NCI-H82 (cell line): ENCODE data around the gene DSCAML1.

Experiments used
- DNase-seq: peaks from one replicate; lab custom pipeline; 2025; lab: John Stamatoyannopoulos, UW

The DSCAML1 gene

DNA sequence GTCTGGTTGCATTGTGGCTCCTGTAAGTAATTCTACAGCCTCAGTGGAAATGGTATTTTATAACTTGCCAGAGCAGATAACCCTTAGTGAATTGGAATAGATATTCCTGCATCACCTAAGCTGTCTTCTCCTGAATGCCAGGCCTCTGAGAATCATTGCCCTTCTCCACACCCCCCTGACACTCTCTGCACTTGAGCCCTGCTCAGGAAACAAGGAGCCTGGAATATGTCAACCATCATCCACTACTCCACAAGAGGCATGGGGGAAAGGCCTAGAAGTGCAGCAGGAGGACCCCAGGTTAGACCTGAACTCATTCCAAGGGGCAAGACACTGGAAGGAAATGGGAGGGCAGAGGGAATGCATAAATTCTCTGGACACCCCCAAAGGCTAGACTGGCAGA, 72.4 kb downstream of the DSCAML1 start:
- no peak for DNase-seq

DNA sequence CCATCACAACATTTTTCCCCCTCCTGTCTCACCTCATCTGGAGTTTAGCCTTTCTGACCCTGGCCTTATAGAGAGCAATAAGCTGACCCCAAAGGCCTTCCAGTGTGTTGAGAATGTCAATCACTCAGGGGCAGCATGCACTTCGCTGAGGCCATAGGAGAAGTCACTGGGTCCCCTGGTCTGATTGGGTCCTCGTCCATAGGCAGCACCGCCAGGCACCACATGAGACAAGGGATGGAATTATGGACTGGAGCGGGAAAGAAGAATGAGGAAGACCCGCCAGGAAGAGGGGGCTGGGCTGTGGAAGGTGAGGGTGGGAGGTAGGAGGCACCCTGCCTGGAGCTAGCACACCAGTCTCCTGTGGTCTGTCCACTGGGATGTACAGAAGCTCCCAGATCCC, 72.9 kb downstream of the DSCAML1 start:
- no peak for DNase-seq

DNA sequence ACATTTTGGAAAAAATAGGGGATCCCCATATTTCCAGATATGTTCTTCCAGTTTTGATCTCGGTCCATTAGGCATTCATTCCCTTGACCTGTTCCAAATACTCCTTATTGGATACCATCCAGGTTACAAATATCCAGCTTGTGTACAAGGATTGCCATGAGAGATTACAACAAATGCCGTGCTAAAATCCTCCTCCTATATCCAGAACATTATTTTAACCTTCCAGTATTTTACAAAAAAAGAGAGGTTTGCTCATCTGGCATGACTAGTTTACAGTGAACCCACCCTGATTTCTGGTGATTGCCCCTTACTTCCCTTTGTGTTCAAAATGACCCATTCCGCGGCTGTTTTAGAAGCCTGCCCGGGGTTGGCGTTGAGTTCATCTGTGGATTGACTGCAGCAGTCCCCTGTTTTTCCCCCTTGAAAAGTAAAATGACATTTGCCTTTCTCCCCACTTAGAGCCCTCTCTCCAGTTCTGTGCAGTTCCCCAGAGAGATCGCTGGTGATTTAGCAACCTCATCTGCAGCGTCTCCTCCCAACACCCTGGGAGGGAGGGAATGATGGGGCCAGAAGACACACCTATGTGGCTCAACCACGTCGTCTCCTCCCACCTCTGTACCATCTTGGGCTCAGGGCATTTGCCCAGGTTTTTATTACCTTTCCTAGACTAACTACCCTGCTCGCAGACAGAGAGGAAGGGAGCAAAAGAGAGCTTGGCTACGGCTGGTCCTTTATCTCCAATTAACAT, 73.6 kb downstream of the DSCAML1 start:
- no peak for DNase-seq

DNA sequence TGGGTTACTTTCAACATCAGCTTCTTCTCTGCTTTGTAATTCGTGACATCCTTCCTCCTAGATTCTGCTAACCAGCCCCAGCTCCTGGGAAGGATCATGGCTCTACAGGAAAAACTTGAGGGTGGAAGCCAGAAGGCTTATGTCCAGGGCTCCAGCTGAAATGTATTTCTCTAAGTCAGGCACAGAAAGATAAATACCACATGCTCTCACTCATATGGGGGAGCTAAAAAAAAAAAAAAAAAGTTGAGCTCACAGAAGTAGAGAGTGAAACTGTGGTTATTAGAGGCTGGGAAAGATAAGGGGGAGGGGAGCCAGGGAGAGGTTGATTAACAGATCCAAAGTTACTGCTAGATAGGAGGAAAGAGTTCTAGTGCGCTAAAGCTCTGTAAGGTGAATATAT, 74.9 kb downstream of the DSCAML1 start:
- no peak for DNase-seq

DNA sequence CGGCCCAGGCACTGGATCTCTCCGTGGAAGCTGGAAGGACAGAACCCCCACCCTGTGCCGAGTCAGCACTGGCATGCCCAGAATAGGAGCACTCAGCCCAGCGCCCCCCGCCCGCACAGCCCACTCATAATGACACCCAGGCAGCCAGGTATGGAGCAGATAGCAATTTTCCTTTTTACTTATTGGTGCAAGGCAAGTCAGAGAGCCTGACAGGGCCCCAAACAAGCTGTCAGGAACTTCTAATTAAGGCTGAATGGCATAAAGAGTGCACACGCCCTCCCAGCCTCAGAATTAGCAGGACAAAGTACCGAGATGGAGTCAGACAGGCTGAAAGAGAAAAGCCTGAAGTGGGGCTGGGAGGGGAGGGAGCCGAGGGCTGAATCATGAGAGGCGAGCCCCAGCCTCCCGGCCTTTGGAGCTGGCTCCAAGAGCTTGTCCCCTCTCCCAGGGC, 76.9 kb downstream of the DSCAML1 start:
- DNase-seq: peak; percentile 26

DNA sequence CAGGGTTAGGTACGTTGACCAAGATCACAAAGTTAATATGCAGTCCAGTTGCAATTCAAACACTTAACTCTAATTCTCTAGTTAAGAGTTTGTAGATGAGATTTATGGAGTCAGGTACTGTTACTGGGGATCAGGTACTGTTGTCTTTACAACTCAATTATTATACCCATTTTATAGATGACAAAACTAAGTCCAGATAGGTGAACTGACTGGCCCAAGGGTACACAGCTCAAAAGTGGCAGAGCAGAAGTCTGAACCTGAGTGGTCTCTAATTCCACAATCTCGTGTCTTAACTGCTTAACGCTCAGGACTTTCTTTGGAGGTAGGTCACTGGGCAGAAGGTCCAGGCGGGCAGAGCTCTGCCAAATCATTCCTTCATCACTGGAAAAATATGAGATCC, 77.5 kb downstream of the DSCAML1 start:
- DNase-seq: no peak

DNA sequence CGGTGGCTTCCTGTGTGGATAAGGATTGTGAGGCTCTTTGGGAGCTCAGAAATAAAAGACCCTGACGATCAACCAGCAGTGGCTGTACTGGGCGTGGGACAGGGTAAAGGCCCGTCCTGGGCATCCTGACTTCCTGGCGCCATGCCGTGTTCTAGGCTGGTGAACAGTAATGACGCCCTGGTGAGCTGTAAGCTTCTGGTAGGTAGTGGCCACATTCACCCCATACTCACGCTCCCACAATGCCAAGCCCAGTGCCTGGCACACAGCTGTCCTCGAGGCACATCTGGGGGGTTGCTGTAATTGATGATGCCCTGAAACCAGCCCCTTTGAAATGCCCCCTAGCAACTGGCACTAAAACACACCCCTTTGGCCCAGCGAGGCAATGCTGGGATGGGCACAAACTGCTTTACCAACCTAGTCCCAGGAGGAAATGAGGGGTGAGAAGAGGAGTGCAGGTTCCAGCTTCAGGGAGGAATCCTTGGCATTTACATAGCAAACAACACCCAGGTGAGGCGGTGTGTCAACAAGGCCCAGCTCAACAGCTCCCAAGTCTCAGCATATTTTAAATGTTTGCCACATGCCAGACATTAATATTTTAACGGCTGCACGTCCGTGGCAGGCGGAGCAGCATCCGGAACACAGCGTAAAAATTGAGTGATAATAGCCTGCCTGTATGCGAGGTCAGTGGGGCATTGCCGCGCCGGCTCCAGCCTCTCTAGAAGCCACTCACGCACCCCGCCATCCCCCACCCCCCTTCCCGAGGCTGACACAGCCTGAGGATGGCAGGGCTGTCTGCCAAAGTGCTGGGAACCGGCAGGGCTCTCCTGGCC, 79.3 kb downstream of the DSCAML1 start:
- no peak for DNase-seq

DNA sequence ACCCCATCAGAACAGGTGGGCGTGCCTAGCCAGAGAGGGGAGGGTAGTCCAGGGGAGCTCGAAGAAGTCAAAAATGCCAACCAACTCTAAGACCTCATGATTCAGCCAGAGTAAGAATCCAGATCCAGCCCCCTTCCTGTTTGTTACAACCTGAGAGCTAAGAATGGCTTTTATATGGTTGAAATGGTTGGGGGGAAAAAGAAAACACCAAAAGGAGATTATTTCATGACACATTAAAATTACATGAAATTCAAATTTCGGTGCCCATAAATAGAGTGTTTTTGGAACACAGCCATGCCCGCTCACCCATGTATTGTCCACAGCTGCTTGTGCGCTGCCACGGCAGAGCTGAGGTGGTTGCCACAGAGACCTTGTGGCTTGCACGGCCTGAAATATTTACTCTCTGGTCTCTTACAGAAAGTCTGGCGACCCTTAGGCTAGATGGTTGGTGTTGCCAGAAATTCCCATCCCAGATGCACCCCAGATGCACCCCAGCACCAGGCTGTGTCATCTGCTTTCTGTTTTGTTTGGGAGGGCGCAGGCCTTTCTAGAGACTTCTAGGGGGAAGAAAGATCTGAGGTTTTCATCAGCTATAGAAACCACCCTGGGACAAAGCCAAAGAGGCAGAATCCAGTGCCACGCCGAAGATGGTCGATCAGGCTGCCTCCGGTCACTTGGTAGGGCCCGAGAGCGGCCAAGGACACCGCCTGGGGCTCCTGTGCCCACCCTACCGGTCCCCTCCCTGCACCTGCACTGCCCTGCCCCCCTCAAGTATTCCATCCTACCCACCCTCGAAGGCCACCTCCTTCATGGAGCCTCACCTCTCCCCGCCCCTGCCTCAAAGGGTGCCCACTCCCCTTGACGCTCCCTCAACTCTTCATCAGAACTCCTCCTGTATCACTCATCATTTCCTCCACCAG, 80.2 kb downstream of the DSCAML1 start:
- DNase-seq: no peak

DNA sequence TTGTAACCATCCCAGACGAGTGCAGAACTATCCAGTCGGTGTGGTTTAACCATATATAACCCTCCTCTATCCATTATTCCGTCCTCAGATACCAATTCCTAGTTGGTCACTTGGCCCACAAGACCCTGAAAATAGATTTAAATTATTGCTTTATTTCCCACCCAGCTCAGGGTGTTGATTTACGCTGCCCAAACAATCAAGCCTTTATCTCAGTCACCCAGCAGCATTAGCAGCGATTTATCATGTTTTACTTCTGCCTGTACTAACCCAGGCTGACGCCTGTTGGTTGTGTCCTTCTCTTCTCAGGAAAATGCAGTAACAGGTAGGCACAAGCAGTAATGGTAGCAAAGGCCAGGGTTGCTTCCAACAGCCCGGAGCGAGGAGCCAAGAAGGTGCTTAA, 81.2 kb downstream of the DSCAML1 start:
- DNase-seq: no peak

DNA sequence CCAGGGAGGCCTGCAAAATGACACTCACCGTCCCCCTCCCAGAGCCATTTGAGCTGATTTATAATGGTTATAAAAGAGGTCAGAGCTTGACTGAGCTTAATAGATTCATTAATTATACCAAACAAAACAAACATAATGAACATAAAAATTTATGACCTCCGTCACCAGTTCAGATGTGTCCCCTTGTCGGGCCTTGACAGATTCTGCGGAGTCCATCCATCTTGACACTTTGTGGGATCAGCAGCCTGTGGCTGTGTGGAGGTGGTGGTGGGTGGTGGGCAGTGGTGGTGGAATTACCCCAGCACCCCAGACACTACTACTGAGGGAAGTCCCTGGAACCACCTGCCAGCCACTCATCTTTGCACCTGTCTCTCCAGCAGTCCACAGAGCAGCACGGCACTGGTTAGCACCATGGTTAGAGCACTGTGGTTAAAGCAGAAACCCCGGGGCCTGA, 83.5 kb downstream of the DSCAML1 start:
- no peak for DNase-seq

DNA sequence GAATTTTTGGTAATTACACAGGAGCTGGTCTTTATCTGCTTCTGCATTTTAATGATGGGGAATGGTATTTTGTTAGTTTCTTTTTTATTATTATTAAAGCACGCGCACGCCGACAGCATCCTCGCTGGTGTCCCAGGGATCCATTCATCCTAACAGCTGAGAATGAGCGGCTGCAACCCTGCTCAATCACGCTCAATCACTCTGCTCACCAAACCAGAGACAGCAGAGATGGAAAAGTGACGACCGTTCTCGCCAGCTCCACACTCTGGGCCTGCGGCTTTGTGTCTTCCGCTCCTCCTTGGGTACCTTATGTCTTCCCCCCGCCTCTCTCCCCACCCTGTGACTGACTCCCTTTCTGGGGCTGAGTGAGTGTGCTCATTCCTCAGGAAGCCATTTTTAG, 84.5 kb downstream of the DSCAML1 start:
- no peak for DNase-seq

DNA sequence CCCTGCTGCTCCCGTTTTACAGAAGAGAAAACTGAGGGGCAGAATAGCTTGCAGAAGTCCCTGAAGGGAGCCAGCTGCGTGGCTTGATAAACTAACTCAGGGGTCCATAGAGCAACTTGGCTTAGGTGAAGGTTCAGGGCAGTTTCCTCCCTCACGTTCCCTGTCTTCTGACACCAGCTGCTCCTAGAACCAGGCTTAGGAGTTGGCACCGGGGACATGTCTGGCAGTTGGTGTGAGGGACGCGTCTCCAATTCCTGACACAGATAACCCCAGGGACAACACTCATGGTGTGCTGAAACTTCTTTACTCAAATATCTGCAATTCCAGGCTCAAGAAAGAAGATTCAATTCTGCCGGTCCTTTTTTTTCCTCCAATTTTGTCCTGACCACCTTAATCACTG, 85.7 kb downstream of the DSCAML1 start:
- no peak for DNase-seq

DNA sequence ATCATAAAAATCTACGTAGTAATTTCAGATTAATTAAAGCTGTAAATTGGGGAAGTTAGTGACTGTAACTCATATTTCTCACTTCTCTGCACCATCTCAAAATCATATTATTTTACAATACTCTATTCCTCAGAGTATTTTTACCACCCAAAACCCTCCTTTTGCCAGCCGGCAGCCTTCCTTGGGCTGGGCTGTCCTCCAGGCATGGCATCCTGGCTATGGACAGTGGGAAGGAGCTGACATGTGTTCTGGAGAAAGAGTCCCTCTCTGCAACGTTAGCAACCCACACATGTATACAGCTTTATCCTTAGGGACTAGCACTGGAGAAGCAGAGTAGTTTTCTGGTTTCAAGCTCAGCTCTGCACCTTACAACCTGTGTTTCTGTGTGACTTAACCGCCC, 86.8 kb downstream of the DSCAML1 start:
- DNase-seq: no peak

DNA sequence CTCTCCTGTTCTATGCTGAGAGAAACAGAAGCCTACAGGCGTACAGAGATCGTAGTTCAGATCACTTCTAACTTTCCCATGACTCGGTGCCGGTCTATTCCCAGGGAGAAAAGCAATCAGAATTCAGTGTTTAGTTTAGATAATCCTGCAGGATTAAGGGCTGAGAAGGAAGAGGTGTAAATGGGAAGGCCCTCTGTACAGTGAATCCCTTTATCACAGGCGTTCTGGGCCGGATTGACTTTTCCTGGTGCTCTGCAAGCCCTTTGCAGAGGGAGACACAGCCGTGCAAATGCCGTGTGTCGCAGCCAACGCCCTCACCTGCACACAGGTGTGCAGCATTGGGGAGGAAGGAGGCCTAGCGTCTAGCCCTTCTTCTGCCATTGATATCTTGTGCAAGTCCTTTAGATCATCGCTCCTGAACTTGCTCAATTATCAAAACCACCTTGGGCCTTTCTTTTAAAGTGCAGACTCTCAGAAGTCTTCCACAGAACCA, 90.6 kb downstream of the DSCAML1 start:
- DNase-seq: peak; percentile 85

DNA sequence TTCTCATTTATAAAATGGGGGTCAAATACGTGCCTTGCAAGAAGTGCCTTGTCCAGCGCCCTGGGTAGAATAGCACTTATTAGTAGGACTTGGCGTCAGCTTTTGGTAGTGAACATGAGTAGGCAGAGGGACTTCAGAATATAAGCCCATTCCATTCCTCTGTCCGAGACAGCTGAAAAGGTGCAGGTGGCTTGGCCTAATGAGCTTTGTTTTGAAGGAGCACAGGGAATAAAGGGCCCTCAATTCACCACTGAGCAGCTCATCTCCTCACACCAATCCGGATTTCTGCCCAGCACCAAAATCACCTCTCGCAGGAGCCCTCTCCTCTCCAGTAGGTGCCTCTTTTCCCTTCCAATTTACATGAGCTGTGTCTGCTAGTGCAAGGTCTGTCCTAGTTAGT, 91.2 kb downstream of the DSCAML1 start:
- peak; percentile 86 for DNase-seq

DNA sequence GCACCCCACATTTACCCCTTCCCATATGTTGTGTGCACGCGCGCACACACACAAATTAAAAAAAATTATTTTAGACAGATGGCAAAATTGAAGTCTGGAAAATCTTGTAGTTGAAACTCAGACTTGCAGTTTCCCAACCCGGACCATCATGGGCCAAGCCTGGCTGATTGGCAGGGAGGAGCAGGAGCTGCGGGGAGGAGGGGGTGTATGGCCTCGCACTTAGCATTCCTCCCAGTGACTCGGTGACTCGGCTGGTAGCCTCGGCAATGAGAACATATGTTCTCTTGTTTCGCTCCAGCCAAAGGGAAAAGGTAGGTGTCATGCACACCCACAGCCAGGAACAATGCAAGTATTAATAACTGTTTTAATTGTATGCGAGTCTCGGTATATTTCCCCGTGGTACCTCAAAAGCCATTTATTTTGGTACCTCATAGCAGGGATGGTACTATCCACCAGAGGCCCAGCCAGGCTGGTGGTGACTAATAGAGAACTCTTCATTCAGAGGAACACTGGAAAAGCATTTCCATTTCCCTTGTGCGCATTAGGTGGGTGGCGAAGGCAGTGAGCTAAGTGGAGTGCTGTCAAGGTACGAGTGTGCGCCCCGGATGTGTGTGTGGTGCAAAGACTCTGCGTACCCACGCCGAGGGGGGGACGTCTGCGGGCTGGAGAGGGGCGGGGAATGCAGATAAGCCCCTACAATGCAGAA, 92.5 kb downstream of the DSCAML1 start:
- peak; percentile 27 for DNase-seq

DNA sequence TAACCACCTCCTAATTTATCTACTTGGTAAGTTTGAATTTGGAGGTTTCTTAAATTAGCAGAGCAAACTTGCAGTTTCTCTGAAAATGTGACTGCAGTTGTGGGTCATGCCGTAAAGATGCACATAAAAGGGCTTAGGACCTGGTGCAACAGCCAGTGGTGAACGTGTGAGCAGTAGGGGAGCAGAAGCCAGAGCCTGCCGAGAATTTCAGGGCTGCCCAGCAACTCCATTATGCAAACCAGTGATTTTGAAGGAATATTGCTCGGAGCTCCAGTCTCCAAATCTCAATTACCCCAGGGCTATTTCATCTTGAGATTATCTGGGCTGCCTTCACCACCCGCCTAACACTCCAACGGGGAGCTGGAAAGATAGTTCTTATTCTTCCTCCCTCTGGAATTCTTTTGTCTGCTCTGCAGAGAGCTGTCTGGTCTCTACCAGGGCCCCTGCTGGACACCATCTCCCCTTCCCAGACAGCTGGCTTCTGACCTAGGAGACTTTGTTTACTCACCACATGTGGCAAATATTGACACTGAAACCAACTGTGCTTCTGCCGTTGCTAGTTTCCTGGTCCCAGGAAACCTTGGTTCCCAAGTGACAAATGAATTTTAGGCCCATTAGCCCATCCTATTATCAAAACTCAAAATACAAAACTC, 93.9 kb downstream of the DSCAML1 start:
- no peak for DNase-seq

DNA sequence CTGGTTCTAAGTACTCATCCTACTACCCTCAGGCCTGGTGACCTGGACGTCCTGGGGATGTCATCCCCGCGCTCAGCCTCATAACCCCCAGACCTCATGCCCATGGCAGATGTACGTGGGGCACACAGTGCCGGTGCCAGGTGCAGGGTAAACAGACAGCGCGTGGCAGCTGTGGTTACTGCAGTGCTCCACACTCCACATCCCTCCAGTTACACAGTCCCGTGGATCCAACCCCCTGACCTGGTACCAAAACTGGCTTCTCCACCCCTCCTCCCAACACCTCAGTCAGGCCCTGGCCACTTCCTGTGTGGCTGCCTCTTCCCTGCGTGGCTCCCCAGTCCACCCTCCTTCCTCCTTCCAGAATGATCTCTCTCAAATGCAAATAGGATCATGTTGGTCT, 95.2 kb downstream of the DSCAML1 start:
- no peak for DNase-seq

DNA sequence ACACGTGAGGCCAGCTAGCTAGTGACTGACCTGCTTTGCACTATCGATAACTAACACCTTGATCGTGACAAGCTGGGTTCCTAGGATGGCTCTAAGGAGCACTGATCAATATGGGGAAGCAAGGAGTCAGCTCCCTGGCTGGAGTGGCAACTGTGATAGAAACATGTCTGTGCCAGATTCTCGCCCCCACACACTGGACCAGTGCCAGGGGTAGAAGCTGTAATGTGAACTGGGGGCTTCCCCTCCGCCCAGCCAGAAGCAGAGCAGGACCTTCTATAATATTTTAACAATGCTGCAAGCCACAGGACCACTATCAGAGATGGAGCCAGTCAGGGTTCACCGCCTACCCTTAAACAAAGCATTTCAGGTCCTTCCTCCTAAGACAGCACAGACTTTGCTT, 96.5 kb downstream of the DSCAML1 start:
- DNase-seq: no peak

DNA sequence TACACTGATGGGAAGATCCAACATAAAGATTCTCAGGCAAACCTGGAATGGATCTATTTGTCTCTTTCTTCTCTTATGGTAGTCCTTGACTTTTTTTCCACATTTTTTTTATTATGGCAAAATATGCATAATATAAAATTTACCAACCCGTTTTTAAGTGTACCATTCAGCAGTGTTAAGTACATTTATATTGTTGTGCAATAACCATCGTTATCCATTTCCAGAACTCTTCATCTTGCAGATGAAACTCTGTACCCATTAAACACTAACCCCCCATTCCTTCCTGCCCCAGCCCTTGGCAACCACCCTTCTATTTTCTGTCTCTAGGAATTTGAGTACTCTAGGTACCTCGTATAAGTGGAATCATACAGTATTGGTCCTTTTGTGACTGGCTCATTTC, 99.7 kb downstream of the DSCAML1 start:
- DNase-seq: no peak

DNA sequence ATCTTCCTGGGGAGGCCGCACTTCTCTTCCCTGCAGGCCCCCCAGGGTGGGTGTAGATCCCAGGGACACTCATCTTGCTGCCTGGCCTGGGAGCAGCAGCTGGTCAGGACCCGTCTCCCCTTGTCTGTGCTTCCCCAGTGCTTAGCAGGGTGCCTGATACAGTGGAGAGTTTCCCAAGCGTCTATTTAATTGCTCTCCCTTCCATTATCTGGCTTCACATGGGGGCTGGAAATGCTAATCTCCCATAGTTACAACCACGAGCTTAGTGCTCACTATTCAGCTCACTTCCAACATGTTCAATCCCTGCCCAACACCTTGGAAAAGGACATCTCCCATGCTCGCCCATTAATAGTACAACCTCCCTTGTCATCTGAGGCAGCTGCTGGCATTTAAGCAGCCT, 100.5 kb downstream of the DSCAML1 start:
- peak; percentile 60 for DNase-seq
